NT2/D1 (cell line): ENCODE results near the gene CCDC85C.

ENCODE experiments used
- YY1 ChIP-seq: IDR thresholded peaks from 2 replicates; pipeline ENCODE4 v1.6.1; 2011; ENCODE audit not compliant: insufficient read length, insufficient read depth
- ZNF274 ChIP-seq: IDR thresholded peaks from 2 replicates; pipeline ENCODE4 v1.6.1; 2011; ENCODE audit warnings: mild to moderate bottlenecking, low read depth, low read length

DNA sequence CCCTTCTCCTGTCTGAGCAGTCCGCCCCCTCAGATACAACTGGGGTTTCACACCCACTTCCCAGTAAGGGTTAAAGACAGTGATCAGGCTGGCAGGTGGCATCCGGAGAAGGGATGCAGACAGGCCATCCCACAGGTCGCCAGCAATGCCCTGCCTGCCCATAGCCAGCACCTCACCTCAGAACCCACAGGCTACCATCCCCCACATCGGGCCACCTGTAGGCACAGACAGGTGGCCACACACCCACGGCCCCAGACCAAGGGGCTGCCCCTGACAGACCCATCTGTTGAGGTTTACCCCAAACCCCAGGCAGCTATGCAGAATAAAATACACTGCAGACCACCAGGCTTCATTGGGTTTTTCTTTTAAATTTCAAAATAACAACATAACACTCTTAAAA lies 65.3 kb downstream of the CCDC85C start:
- TF ChIP-seq ZNF274 (no peak), YY1 (no peak)
